Nephron progenitor cell (in vitro differentiated cells): ENCODE results near the gene CTDSPL.

Source experiments
- DNase-seq: peaks from one replicate; pipeline ENCODE4 v3.0.0; 2021
- H3K27ac Mint-ChIP-seq: 2 replicates; pipeline ENCODE4 v1.8.0; 2021; ENCODE audit warnings: mild to moderate bottlenecking, moderate library complexity, mixed read lengths
- H3K27me3 Mint-ChIP-seq: 2 replicates; pipeline ENCODE4 v1.8.0; 2021; ENCODE audit warnings: mild to moderate bottlenecking, low read depth, mixed read lengths; ENCODE audit not compliant: poor library complexity
- H3K36me3 Mint-ChIP-seq: 2 replicates; pipeline ENCODE4 v1.8.0; 2021; ENCODE audit warnings: low read depth, mixed read lengths
- H3K4me1 Mint-ChIP-seq: 2 replicates; pipeline ENCODE4 v1.8.0; 2021; ENCODE audit warnings: mixed read lengths
- H3K4me3 Mint-ChIP-seq: 2 replicates; pipeline ENCODE4 v1.8.0; 2021; ENCODE audit warnings: mild to moderate bottlenecking, moderate library complexity, mixed read lengths
- H3K9me3 Mint-ChIP-seq: 2 replicates; pipeline ENCODE4 v1.8.0; 2021; ENCODE audit warnings: mild to moderate bottlenecking, moderate library complexity, mixed read lengths
- CTCF ChIP-seq: fragments of 200-600 bp; sonication (generic); IDR thresholded peaks from 2 replicates; pipeline ENCODE4 v1.5.0; 2021; ENCODE audit warnings: antibody characterized with exemption

The CTDSPL gene

GRCh38 chr3:37825744-37826400 lies 35.8 kb upstream of the CTDSPL start:
- no peak for TF ChIP-seq CTCF
- Mint-ChIP-seq H3K36me3 (peaks cover 29% of the 10 kb centered on the region), H3K9me3 (peaks cover 16% of the 10 kb centered on the region), H3K4me3 (no peak overlapping the region), H3K27me3 (no peaks in the 10 kb centered on the region), H3K4me1 (peaks cover 9% of the 10 kb centered on the region), H3K27ac (no peak overlapping the region)
- no peak for DNase-seq

GRCh38 chr3:37826502-37826901 lies 35.2 kb upstream of the CTDSPL start:
- Mint-ChIP-seq H3K4me3 (no peak overlapping the region), H3K9me3 (peaks cover 16% of the 10 kb centered on the region), H3K27ac (no peak overlapping the region), H3K27me3 (no peaks in the 10 kb centered on the region), H3K4me1 (peaks cover 9% of the 10 kb centered on the region), H3K36me3 (peaks cover 27% of the 10 kb centered on the region)
- no peak for TF ChIP-seq CTCF
- DNase-seq, result no peak

GRCh38 chr3:37826933-37827332 lies 34.7 kb upstream of the CTDSPL start:
- Mint-ChIP-seq H3K9me3 (peaks cover 16% of the 10 kb centered on the region), H3K27ac (no peak overlapping the region), H3K4me1 (peaks cover 9% of the 10 kb centered on the region), H3K27me3 (no peaks in the 10 kb centered on the region), H3K4me3 (no peak overlapping the region), H3K36me3 (peaks cover 31% of the 10 kb centered on the region)
- TF ChIP-seq CTCF, result no peak
- no peak for DNase-seq

- DNase-seq, result no peak
- peaks cover 16% of the 10 kb centered on the region for H3K9me3 Mint-ChIP-seq
- TF ChIP-seq CTCF, result no peak
- H3K4me1 Mint-ChIP-seq, result peaks cover 22% of the 10 kb centered on the region
- H3K4me3 Mint-ChIP-seq, result no peak overlapping the region
- H3K36me3 Mint-ChIP-seq, result peaks cover 31% of the 10 kb centered on the region
- no peaks in the 10 kb centered on the region for H3K27me3 Mint-ChIP-seq
- no peak overlapping the region for H3K27ac Mint-ChIP-seq
Observed at GRCh38 chr3:37832480-37832879, 29.2 kb upstream of the CTDSPL start.

- peaks cover 12% of the 10 kb centered on the region for H3K9me3 Mint-ChIP-seq
- H3K27ac Mint-ChIP-seq, result no peak overlapping the region
- H3K4me1 Mint-ChIP-seq, result peaks cover 22% of the 10 kb centered on the region
- peaks cover 31% of the 10 kb centered on the region for H3K36me3 Mint-ChIP-seq
- H3K4me3 Mint-ChIP-seq, result no peak overlapping the region
- DNase-seq, result no peak
- H3K27me3 Mint-ChIP-seq, result no peaks in the 10 kb centered on the region
- TF ChIP-seq CTCF, result peak; percentile 17
Observed at GRCh38 chr3:37833302-37834186, 28.1 kb upstream of the CTDSPL start.
